ENCODE data around the gene CCL1.

The CCL1 gene, protein sequence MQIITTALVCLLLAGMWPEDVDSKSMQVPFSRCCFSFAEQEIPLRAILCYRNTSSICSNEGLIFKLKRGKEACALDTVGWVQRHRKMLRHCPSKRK

DNA sequence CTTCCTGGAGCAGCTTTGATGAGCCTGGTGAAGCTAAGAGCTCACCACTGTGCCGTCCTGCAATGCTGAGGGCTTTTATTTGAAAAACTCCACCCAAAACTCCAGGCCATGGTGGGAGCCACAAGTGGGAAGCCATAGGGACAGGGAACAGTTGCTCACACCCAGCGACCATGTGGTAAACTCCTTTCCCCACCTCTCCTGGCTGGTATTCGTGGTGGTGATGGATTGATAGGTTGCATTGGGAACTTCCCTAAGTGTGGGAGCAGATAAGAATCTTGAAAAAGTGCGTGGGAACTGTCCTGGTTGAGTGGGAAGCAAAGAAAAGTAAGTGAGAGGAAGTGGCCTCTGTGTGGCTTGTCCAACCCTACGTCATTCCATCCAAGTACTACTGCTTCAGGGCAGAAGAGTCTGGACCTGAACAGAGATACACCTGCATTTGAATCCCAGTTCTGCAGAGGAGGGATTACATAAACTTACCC lies at the start of gene CCL1:
Gene CCL1 (minus strand): TSS at position 51 of the 479 bp plus-strand sequence. CDS start 72 bp downstream, outside the sequence.
- no peak for DNase-seq (ENCODE audit: low spot score)

- no peak for DNase-seq (ENCODE audit: low spot score)
Measured at GRCh38 chr17:34412534-34412933, 49.5 kb upstream of the CCL1 start.

DNA sequence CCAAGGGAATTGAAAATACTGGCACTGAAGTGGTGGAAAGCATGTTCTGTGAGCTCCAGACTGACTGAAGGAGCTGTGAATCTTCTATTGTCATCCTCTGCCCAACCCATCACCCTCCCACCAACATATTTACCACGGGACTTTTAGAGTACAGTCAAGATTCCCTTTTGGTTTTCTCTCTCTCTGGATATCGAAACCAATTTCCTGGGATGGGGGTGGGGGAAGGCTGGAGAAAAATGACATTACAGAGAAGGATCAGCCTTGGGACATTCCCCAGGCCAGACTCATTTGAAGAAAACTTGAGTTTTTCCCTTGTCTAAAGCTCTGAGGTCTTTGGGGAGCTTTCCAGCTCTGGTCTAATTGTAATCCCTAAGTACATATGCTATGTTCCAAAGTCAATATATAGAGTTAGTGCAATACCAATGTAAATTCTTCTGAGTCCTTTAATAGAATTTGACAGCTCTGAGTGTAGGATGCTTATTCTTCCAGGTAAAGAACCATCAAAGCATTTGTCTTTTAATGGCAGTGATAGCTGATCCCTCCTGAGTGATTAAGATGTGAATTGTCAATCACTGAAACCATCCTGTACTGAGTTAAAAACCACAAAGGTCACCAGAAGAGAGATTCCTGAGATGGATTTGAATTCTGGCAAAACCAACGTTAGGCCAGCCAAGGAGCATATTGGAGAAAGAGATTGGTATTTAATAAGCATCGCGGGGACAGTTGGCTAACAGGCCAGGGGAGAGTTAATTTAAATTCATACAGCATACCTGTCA lies 48.8 kb upstream of the CCL1 start:
- DNase-seq (ENCODE audit: low spot score): no peak

DNA sequence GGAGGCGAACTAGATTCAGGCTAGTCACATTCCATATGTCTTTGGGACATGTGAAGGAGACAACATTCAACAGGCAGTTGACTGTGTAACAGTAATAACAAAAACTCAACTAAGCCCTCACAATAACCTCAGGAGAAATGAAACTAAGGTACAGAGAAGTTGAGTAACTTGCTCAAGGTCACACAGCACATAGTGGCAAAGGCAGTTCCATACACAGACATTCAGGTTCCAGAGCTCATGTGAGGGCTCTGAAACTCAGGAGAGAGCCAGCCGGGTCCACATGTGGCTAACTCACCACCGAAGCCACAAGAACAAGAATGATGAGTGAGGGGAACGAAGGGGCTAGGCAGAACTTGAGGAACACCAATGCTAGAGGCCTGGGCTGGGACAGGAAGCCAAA lies 46.3 kb upstream of the CCL1 start:
- no peak for DNase-seq (ENCODE audit: low spot score)

DNA sequence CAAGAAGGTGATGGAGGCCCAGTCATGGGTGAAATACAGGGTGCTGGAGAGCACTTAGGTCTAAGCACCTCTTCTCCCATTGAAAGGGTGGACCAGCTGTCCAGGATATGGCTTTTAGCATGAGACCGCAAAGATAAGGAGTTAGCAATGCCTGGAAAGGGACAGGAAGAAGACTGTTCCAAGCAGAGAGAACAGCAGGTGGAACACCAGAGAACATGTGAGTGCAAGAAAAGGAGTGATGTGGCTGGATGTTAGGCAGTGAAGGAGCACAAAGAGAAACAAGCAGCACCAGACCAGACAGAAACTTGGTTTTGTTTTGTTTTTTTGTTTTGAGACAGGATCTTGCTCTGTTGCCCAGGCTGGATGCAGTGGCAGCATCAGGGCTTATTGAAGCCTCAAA lies 45.4 kb upstream of the CCL1 start:
- no peak for DNase-seq (ENCODE audit: low spot score)

GRCh38 chr17:34406226-34406625 lies 43.2 kb upstream of the CCL1 start:
- DNase-seq (ENCODE audit: low spot score): no peak

DNA sequence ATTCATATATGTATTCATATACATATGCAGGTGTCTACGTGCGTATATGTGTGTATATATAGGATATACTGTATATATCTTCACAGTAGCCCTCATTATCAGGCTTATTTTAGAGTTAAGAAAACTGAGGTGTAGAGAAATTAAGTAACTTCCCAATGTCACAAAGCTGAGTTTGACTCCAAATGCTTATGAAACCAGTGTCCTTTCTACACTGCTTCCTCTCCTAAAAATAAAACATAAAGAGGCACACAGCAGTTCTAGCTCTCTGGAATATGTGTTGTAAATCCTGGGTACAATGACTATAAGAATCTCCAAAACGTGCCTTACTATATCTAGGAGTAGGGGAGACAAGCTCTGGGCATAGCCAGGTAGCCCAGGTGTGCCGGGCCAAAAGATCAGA lies 40.0 kb upstream of the CCL1 start:
- no peak for DNase-seq (ENCODE audit: low spot score)

GRCh38 chr17:34401165-34401564 lies 38.1 kb upstream of the CCL1 start:
- DNase-seq (ENCODE audit: low spot score): no peak

DNA sequence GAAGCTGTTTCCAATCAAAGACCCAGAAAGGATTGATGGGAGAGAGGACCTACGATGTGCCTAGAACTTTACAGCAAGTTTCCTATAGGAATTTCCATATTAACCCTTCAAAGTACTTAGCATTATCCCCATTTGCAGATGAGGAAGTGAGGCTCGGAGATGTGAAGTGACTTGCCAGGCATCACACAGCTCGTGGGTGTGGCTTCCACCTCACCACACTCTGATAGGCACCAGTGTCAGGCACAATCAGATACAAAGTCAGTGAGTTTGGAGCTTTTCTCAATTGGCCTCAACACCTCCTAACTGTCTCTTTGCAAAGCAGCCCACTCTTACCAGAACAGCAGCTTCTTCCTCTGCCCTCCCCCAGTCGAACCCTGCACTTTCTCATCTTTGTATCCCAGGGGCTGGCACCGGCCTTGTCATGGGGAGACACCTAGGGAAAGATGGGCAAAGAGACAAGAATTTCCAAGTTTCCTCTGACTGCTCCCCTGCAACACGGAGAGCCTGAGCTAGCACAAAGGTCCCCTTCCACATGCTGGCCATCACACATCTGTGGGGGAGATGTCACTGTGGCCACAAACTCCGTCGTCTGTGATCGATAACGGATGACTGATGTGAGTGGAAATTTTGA lies 37.4 kb upstream of the CCL1 start:
- DNase-seq (ENCODE audit: low spot score): no peak

DNA sequence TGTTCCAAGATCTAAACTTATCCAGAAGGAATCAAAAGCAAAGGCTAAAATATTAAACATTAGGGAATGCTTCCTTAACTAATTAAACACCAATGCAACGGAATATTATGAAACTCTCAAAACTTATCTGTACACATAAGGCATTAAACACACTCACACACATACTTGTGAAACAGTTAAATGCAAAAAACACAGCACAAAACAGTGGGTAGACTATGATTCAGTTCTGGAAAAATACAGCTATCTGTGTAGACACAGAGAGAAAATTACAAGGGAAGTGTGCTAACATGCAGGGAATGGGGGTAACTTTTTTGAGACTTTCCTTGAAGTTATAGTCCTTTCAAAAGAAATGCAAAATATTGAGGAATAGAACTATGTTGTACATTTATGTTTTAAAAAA lies 36.7 kb upstream of the CCL1 start:
- DNase-seq (ENCODE audit: low spot score): no peak

GRCh38 chr17:34398990-34399389 lies 36.0 kb upstream of the CCL1 start:
- DNase-seq (ENCODE audit: low spot score): no peak

- DNase-seq (ENCODE audit: low spot score): no peak
Measured at GRCh38 chr17:34397265-34397664, 34.2 kb upstream of the CCL1 start.

DNA sequence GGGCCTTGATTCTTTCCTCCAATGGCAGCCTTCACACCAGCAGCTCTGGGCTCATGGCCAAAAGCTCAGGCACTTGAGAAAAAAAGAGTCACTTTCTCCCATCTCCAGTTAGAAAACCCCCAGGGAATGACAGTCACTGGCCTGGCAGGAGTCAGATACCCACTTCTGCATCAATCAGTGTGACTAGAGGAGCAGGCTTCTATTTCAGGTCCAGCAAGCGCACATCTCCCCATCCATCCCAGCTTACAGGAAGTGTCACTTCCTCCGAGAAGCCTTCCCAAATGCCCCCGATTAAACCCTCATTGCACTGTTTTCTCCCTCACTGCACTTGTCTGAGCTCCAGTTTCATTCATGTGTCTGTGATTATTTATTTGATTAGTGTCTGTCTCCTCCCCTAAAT lies 30.4 kb upstream of the CCL1 start:
- DNase-seq (ENCODE audit: low spot score): no peak

- no peak for DNase-seq (ENCODE audit: low spot score)
Measured at GRCh38 chr17:34391241-34391640, 28.2 kb upstream of the CCL1 start.

GRCh38 chr17:34390649-34391048 lies 27.6 kb upstream of the CCL1 start:
- DNase-seq (ENCODE audit: low spot score): no peak

- no peak for DNase-seq (ENCODE audit: low spot score)
Measured at GRCh38 chr17:34389126-34389750, 26.2 kb upstream of the CCL1 start.

DNA sequence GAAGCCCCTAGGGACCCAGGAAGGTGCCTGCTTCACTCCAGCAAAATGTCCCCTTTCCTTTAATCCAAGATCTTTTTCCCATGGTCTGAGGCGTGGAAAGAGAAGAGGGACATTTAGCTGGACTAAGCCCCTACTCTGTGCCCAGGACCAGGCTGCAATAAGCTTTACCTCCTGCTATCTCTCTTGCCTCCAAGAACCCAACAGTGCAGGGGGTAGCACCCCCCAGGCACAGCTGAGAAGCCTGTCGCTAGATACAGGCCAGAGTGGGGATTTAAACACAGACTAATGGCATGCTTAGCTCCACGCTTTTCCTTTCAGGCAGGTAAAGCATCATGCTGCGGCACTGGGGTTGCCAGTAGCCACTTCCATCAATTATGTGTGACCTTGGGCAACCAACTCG lies 24.5 kb upstream of the CCL1 start:
- DNase-seq (ENCODE audit: low spot score): no peak

DNA sequence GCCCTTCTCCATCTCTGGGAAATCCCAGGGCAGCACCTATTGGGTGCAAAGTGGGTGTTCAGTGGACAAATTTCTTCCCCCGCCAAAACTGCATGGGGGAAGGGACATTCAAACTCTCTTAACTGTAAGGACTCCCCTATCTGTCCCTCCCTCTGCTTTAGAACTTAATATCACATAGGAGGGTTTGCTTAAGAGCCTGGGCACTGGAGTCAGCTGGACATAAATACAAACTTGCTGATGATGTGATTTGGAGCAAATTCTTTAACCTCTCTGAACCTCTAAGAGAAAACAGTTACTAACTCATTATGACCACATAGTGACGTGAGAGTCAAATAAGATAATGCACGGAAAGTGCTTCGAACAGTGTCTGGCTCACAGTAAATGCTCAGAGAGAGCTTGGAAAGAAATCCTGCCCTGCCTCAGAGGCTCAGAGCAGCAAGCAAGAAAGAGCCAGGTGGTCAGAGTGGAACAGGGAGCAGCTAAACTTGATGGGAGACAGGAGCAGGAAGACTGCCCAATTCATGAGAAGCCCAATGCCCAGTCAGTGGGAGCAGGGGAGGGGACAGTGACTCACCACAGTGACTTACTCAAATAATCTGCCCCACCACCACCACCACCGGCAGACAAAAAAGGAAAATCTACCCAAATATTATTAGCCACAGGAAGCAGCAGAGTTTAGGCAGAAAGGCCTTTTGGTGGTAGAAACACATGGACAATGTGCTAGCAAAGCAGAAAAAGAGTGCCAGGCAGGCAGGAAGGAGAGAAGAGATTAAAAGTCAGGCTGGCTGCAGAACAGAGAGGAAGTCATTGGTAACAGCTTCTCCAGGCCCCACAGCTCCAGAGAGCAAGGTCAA lies 23.9 kb upstream of the CCL1 start:
- DNase-seq (ENCODE audit: low spot score): no peak

GRCh38 chr17:34386343-34386696 lies 23.3 kb upstream of the CCL1 start:
- DNase-seq (ENCODE audit: low spot score): no peak

- DNase-seq (ENCODE audit: low spot score): no peak
Measured at GRCh38 chr17:34384822-34385605, 22.0 kb upstream of the CCL1 start.

DNA sequence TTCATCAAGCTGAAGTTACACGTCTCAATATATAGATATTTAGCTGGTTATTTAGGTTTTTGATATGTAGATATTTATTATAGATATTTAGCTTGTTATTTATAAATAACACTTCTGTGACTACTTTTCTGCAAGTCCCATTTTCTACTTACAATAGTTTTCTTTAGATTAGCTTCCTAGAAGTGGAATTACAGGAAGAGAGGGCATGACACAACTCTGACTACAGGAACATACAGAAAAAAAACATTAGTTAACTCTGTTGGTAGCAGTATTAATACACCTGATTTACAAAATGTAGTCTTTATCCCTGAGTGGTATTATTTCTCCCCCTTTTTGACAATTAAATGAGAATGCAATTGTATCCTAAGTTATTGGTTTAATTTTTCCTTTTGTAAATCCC lies 21.2 kb upstream of the CCL1 start:
- no peak for DNase-seq (ENCODE audit: low spot score)

Measured in CD4-positive, alpha-beta T cell treated with Interleukin-2 at 100 ng/mL for 4 hours (primary cell).